ENCODE results near the gene RFPL4A.
"Not testable (repeated sequence)": the region's sequence is repeated elsewhere in the genome, so short reads cannot be mapped to it uniquely, and the experiment has no call there.

The RFPL4A gene

GRCh38 chr19:55768818-55769217 is 9.9 kb downstream of the RFPL4A start, which contains the start of gene RFPL4AL1:
Gene RFPL4AL1 (plus strand): TSS chr19:55769118. CDS start chr19:55771805, 2,687 bp downstream.
- H3K27me3 Mint-ChIP-seq (ENCODE audit: low read depth); H3K4me1 Mint-ChIP-seq (ENCODE audit: low read depth); H3K27ac Mint-ChIP-seq; H3K4me3 Mint-ChIP-seq; H3K36me3 Mint-ChIP-seq (ENCODE audit: low read depth): not testable (repeated sequence)
- peaks cover 33% of the 10 kb centered on the region for H3K9me3 Mint-ChIP-seq

GRCh38 chr19:55769632-55770031 is 10.7 kb downstream of the RFPL4A start:
- not testable (repeated sequence) for H3K36me3 Mint-ChIP-seq (ENCODE audit: low read depth); H3K27me3 Mint-ChIP-seq (ENCODE audit: low read depth); H3K4me1 Mint-ChIP-seq (ENCODE audit: low read depth); H3K4me3 Mint-ChIP-seq; H3K27ac Mint-ChIP-seq
- H3K9me3 Mint-ChIP-seq, result peaks cover 32% of the 10 kb centered on the region

GRCh38 chr19:55777528-55777927 is 18.6 kb downstream of the RFPL4A start:
- no peak overlapping the region for H3K27ac Mint-ChIP-seq
- no peak overlapping the region for H3K4me3 Mint-ChIP-seq
- no peaks in the 10 kb centered on the region for H3K36me3 Mint-ChIP-seq (ENCODE audit: low read depth)
- H3K4me1 Mint-ChIP-seq (ENCODE audit: low read depth), result no peaks in the 10 kb centered on the region
- H3K9me3 Mint-ChIP-seq, result peaks cover 41% of the 10 kb centered on the region
- H3K27me3 Mint-ChIP-seq (ENCODE audit: low read depth), result no peaks in the 10 kb centered on the region

GRCh38 chr19:55778331-55778730 is 19.4 kb downstream of the RFPL4A start:
- H3K4me3 Mint-ChIP-seq, result no peak overlapping the region
- H3K4me1 Mint-ChIP-seq (ENCODE audit: low read depth), result no peaks in the 10 kb centered on the region
- no peaks in the 10 kb centered on the region for H3K36me3 Mint-ChIP-seq (ENCODE audit: low read depth)
- H3K9me3 Mint-ChIP-seq, result peaks cover 41% of the 10 kb centered on the region
- H3K27ac Mint-ChIP-seq, result no peak overlapping the region
- no peaks in the 10 kb centered on the region for H3K27me3 Mint-ChIP-seq (ENCODE audit: low read depth)

GRCh38 chr19:55781112-55781511 is 22.2 kb downstream of the RFPL4A start:
- Mint-ChIP-seq H3K27ac (no peak overlapping the region), H3K9me3 (peaks cover 36% of the 10 kb centered on the region), H3K4me1 (ENCODE audit: low read depth) (no peaks in the 10 kb centered on the region), H3K36me3 (ENCODE audit: low read depth) (no peaks in the 10 kb centered on the region), H3K4me3 (no peak overlapping the region), H3K27me3 (ENCODE audit: low read depth) (no peaks in the 10 kb centered on the region)

GRCh38 chr19:55795021-55795420 is 36.1 kb downstream of the RFPL4A start:
- H3K4me3 Mint-ChIP-seq, result no peak overlapping the region
- no peaks in the 10 kb centered on the region for H3K4me1 Mint-ChIP-seq (ENCODE audit: low read depth)
- peaks cover 2% of the 10 kb centered on the region for H3K36me3 Mint-ChIP-seq (ENCODE audit: low read depth)
- H3K27ac Mint-ChIP-seq, result no peak overlapping the region
- no peaks in the 10 kb centered on the region for H3K27me3 Mint-ChIP-seq (ENCODE audit: low read depth)
- peaks cover 15% of the 10 kb centered on the region for H3K9me3 Mint-ChIP-seq

- H3K27me3 Mint-ChIP-seq (ENCODE audit: low read depth), result no peaks in the 10 kb centered on the region
- peaks cover 2% of the 10 kb centered on the region for H3K36me3 Mint-ChIP-seq (ENCODE audit: low read depth)
- peaks cover 47% of the 10 kb centered on the region for H3K9me3 Mint-ChIP-seq
Observed at GRCh38 chr19:55801416-55801815, 42.5 kb downstream of the RFPL4A start.

GRCh38 chr19:55802281-55802680 is 43.4 kb downstream of the RFPL4A start:
- Mint-ChIP-seq H3K9me3 (peaks cover 54% of the 10 kb centered on the region), H3K27ac (no peak overlapping the region), H3K36me3 (ENCODE audit: low read depth) (peaks cover 2% of the 10 kb centered on the region), H3K27me3 (ENCODE audit: low read depth) (no peaks in the 10 kb centered on the region), H3K4me1 (ENCODE audit: low read depth) (no peaks in the 10 kb centered on the region), H3K4me3 (no peak overlapping the region)

More at GRCh38 chr19:55801416-55801815, 42.5 kb downstream of the RFPL4A start:
- Mint-ChIP-seq H3K4me3 (no peak overlapping the region), H3K27ac (no peak overlapping the region), H3K4me1 (ENCODE audit: low read depth) (no peaks in the 10 kb centered on the region)

GRCh38 chr19:55809381-55810058 is 50.6 kb downstream of the RFPL4A start:
- H3K27ac Mint-ChIP-seq, result no peak overlapping the region
- no peak overlapping the region for H3K4me3 Mint-ChIP-seq
- peaks cover 34% of the 10 kb centered on the region for H3K9me3 Mint-ChIP-seq
- no peaks in the 10 kb centered on the region for H3K4me1 Mint-ChIP-seq (ENCODE audit: low read depth)
- no peaks in the 10 kb centered on the region for H3K36me3 Mint-ChIP-seq (ENCODE audit: low read depth)
- no peaks in the 10 kb centered on the region for H3K27me3 Mint-ChIP-seq (ENCODE audit: low read depth)

- no peak overlapping the region for H3K4me3 Mint-ChIP-seq
- peaks cover 39% of the 10 kb centered on the region for H3K9me3 Mint-ChIP-seq
- H3K4me1 Mint-ChIP-seq (ENCODE audit: low read depth), result no peaks in the 10 kb centered on the region
- no peaks in the 10 kb centered on the region for H3K27me3 Mint-ChIP-seq (ENCODE audit: low read depth)
- no peaks in the 10 kb centered on the region for H3K36me3 Mint-ChIP-seq (ENCODE audit: low read depth)
- no peak overlapping the region for H3K27ac Mint-ChIP-seq
Observed at GRCh38 chr19:55811340-55811739, 52.4 kb downstream of the RFPL4A start.

- no peak overlapping the region for H3K27ac Mint-ChIP-seq
Observed at GRCh38 chr19:55812449-55812848, 53.6 kb downstream of the RFPL4A start.

More at GRCh38 chr19:55812449-55812848, 53.6 kb downstream of the RFPL4A start:
- Mint-ChIP-seq H3K9me3 (peaks cover 36% of the 10 kb centered on the region), H3K36me3 (ENCODE audit: low read depth) (no peaks in the 10 kb centered on the region), H3K27me3 (ENCODE audit: low read depth) (no peaks in the 10 kb centered on the region), H3K4me3 (no peak overlapping the region), H3K4me1 (ENCODE audit: low read depth) (no peaks in the 10 kb centered on the region)
